ENCODE results near the gene ANKRD33B.

DNA sequence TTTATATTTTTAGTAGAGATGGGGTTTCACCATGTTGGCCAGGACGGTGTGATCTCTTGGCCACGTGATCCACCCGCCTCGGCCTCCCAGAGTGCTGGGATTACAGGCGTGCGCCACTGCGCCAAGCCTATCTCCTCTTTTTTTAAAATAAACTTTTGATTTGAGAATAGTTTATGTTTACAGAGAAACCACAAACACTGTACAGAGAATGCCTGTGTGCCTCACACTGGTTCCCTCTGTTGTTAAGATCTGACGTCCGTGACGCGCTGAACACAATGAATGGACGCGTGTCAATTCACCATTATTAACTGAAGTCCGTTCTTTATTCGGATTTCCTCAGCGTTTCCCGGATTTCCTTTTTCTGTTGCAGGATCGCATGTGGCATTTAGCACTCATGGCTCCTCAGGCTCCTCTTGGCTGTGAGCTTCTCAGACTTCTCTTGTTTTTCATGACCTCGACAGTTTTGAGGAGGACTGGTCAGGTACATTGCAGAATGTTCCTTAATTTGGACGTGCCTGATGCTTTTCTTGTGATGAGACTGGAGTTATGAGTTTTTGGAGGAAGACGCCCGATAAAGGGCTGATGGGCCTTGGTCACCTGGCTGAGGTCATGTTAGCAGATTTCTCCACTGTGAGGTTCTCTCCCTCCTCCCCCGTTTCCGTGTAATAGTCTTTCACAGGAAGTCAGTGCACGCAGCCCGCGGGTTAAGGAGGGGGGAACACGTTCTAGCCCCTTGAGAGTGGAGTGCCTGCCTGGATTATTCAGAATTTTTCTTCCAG, 69.6 kb downstream of the ANKRD33B start:
- TF ChIP-seq, protein P1, sequence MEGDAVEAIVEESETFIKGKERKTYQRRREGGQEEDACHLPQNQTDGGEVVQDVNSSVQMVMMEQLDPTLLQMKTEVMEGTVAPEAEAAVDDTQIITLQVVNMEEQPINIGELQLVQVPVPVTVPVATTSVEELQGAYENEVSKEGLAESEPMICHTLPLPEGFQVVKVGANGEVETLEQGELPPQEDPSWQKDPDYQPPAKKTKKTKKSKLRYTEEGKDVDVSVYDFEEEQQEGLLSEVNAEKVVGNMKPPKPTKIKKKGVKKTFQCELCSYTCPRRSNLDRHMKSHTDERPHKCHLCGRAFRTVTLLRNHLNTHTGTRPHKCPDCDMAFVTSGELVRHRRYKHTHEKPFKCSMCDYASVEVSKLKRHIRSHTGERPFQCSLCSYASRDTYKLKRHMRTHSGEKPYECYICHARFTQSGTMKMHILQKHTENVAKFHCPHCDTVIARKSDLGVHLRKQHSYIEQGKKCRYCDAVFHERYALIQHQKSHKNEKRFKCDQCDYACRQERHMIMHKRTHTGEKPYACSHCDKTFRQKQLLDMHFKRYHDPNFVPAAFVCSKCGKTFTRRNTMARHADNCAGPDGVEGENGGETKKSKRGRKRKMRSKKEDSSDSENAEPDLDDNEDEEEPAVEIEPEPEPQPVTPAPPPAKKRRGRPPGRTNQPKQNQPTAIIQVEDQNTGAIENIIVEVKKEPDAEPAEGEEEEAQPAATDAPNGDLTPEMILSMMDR (optimal IDR thresholded peaks at IDR 0.05 in 1 of 3, IDR thresholded peaks at IDR 0.05 in 1 of 3, conservative IDR thresholded peaks at IDR 0.05 in 1 of 3; ENCODE audit: extremely low read depth in 1 of 3, insufficient read depth in 2 of 3, low read length in 3 of 3): no peak
- TF ChIP-seq EZH2 (IDR thresholded peaks at IDR 0.05; ENCODE audit: low read length): no peak

Measured in keratinocyte (primary cell).